ENCODE results near the gene SEC31A.
A peak's percentile ranks its signal among the peaks of the same experiment; 100 is the strongest.
"Not testable (repeated sequence)": the region's sequence is repeated elsewhere in the genome, so short reads cannot be mapped to it uniquely, and the experiment has no call there.

The SEC31A gene, protein sequence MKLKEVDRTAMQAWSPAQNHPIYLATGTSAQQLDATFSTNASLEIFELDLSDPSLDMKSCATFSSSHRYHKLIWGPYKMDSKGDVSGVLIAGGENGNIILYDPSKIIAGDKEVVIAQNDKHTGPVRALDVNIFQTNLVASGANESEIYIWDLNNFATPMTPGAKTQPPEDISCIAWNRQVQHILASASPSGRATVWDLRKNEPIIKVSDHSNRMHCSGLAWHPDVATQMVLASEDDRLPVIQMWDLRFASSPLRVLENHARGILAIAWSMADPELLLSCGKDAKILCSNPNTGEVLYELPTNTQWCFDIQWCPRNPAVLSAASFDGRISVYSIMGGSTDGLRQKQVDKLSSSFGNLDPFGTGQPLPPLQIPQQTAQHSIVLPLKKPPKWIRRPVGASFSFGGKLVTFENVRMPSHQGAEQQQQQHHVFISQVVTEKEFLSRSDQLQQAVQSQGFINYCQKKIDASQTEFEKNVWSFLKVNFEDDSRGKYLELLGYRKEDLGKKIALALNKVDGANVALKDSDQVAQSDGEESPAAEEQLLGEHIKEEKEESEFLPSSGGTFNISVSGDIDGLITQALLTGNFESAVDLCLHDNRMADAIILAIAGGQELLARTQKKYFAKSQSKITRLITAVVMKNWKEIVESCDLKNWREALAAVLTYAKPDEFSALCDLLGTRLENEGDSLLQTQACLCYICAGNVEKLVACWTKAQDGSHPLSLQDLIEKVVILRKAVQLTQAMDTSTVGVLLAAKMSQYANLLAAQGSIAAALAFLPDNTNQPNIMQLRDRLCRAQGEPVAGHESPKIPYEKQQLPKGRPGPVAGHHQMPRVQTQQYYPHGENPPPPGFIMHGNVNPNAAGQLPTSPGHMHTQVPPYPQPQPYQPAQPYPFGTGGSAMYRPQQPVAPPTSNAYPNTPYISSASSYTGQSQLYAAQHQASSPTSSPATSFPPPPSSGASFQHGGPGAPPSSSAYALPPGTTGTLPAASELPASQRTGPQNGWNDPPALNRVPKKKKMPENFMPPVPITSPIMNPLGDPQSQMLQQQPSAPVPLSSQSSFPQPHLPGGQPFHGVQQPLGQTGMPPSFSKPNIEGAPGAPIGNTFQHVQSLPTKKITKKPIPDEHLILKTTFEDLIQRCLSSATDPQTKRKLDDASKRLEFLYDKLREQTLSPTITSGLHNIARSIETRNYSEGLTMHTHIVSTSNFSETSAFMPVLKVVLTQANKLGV

DNA sequence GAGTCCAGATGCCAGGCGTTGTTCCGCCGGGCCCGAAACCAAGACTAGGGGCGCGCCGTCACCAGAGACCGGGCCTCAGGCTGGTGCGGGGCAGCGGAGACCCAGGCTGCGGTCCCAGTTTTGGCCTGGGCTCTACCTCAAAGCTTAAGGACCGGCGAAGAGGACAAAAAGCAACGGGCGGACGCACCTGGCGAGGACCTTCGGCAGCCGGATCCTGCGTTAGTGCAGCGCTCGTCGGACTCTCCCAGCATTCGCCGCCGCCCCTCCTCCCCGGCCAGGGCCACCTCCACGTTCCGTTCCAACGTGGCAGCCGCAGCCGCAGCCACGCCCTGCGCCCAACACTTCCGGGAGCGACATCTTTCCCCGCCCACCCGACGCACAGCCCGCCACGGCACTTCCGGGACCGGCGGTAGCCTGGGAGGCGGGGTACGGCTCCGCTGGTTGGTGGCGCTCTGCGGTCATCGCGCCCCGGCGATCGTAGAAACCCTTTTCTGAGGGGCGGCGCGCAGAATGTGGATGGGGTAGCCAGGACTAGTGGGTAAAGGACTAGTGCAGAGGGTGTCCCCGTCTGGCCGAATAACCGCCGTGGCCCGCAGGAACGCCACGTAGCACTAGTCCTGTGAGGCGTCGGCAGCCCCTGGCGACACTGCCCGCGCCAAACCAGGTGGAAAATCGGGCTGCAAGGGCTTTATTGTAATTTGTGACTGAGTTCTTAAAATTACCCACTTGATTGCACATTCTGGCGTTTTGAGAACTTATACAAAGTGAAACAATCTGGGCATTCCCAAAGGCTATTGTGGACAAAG, at the start of gene SEC31A:
SEC31A (minus strand) TSS at position 253 of the 806 bp plus-strand sequence. CDS start 9,217 bp downstream, outside the sequence.
- peak; percentile 98 to 99 (median 99) for DNase-seq

DNA sequence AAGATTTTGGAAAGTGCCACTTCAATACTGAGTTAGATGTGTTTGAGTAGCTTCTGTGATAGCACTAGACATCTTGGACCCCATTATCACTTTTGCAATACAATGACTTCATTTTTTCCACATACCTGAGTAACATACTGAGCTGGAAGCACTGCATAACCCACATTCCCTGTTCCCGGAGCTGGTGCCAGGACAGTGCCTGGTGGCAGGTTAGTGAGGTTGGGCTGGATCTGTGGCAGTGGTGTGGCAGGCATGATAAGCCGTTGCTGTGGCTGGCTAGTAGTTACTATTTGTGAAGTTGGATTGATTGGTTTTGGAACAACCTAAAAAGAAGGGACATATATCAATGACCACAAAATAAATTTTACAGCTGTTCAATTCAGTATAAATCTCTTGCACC, 48.5 kb upstream of the SEC31A start:
- no peak for DNase-seq

DNA sequence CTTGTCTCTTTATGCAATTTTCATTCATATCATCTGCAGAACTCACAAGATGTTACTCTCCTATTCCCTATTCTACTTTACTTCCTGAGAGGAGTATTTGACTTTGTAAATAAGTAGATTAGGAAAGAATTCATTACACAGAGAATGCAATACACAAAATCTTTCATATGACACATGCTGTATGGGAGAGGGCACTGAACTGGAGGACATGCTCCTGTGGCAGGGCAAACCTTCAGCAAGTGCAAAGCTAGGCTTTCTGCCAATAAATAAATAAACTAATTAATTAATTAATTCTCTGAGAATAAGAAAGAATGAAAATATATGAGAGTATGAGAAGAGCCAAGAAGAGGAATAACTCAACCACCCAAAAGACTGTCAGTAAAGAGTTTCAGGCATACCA, 43.5 kb upstream of the SEC31A start:
- DNase-seq, result no peak

DNA sequence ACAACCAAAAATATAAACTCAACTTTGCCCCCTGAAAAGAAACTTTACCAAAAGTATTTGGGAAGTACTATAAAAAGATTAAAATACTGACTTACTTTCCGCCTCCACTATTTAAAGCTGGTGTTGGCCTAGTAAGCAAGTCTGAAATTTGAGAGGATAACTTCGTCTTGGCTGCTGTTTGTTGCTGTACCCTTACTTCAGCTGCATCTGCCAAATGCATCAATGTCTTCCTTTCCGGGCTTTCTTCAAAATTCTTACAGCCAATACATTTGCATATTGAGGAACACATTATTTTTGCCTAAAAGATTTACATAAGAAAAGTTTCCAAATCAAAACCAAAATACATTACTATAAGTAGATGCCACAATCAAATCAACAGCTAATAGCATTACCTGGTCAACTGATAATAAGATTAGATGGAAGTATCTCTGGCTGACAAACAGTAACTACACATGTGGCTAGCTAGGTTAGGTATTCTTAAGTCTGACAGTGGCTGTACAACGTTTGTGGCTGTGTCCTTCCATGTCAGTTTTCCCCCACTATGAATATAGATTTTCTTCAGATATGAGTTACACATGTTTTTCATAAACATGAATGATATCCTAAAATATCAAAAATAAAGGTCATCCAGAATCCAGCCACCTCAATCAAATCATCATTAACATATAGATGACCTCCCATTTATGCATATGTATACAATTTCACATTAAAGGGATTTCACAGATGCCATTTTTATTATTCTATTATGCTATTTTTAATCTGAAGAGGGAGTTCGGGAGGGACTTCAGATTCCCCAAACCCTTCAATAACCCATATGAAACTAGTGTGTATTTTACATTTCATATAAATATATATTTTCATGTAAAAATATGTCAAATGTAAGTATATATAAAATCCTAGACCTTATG, 40.1 kb upstream of the SEC31A start:
- DNase-seq, result no peak

DNA sequence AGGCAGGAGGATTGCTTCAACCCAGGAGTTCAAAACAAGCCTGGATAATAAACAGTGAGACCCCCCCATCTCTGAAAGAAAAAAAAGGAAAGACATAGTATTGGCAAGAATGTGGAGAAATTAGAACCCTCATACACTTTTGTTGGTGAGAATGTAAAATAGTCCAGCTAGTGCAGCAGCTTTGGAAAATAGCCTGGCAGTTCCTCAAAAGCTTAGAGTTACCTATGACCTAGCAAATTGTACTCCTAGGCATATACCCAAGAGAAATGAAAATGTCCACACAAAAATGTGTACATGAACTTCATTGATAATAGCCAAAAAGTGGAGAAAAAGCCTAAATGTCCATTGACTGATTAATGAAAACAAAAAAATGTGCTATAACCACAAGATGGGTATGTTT, 30.8 kb upstream of the SEC31A start:
- DNase-seq, result no peak

DNA sequence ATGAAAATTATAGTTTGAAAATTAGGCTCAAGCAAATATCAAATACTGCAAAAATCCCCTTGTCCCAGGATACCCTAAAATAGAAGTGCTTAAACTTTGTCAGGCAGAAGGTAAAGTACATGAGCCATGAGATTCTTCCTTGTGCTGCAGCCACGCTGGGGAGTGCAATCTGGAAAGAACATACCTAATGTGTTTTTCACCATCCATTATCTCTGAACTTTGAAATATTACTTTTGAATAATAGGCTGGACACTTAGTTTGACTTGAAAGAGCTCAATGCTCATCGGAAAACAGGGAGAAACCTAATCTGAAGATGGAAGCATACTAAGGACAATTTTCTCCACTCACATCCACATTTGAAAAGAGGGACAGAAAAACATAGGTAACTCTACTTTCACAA, 28.4 kb upstream of the SEC31A start:
- no peak for DNase-seq

DNA sequence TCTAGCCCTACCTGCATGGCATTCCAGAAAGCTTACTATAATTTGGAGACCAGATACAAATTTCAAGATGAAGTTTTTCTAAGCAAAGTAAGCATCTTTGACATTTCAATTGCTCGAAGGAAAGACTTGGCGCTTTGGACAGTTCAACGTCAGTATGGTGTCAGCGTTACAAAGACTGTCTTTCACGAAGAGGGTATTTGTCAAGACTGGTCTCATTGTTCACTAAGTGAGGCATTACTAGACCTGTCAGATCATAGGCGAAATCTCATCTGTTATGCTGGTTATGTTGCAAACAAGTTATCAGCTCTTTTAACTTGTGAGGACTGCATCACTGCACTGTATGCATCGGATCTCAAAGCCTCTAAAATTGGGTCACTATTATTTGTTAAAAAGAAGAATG, 27.1 kb upstream of the SEC31A start:
- DNase-seq, result no peak

DNA sequence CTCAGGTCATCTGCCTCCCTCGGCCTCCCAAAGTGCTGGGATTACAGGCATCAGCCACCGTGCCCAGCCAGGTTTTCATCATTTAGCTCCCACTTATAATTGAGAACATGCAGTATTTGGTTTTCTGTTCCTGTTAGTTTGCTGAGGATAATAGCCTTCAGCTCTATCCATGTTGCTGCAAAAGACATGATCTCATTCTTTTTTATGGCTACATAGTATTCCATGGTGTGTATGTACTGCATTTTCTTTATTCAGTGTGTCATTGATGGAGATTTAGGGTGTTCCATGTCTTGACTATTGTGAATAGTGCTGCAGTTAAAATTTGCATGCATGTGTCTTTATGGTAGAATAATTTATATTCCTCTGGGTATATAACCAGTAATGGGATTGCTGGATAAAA, 23.0 kb upstream of the SEC31A start:
- DNase-seq, result not testable (repeated sequence)

DNA sequence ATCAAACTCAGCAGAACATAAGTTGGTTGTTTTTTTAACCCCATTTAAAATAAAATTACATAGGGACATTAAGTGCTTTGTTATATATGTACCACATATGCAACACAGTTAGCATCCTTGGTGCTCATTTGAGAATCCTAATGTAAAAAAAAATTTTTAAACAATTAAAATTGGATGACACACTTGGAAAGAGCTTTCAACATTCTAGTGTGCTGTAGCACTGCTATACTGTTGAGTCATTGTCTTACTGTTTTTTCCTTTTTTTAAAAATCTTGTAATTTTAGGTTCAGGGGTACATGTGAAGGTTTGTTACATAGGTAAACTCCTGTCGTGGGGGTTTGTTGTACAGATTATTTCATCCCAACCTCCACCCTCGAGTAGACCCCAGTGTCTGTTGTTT, 22.4 kb upstream of the SEC31A start:
- DNase-seq, result no peak

DNA sequence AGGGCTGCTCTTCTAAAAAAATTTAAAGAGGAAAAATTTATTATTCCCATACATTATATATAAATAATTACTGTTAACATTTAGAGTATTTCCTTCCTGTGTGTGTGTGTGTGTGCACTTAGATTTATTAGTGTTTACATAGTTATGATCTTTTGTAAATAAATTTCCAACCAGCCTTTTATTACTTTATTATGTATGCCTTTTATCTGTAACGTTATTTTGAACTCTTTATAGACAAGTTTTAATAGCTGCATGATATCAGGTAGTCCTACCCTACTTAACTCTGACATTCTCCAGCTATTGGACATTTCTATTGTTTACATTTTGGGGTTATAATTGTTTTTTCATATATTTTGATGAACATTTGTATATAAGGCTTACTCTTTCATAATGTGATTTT, 18.4 kb upstream of the SEC31A start:
- no peak for DNase-seq

DNA sequence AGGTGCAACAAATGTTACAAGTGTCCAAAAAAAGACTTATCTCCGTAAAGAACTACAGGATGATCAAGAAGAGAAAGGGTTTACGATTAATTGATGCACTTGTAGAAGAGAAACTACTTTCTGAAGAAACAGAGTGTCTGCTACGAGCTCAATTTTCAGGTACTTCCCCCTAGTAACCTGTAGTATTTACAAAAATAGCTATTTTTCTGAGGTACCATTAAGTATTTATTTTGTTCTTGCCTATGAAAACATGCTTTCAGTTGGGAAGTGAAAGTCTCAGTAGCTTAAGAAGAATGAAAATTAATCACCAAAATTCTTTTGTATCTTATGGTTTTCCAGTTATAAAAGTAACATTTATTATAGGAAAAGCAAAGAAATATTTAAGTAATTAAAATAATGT, 15.5 kb upstream of the SEC31A start:
- no peak for DNase-seq

DNA sequence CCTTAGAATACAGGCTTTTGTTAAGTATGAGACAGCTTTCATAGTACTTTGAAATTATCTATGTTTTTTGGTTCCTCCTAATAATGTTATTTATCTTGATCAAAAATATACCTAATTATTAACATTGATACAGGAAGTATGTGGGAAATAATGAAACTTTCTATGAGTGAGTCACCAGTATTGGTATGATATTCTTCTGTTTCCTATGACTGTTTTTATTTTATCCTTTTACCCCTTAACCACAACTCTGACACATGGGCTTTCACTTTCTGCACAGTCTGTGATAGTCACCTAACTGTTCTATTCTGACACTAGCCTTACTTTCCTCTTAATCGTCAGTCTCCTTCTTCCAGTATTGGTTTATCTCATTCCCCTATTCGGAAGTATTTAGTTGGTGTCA, 14.3 kb upstream of the SEC31A start:
- peak; percentile 31 to 70 (median 68) for DNase-seq

DNA sequence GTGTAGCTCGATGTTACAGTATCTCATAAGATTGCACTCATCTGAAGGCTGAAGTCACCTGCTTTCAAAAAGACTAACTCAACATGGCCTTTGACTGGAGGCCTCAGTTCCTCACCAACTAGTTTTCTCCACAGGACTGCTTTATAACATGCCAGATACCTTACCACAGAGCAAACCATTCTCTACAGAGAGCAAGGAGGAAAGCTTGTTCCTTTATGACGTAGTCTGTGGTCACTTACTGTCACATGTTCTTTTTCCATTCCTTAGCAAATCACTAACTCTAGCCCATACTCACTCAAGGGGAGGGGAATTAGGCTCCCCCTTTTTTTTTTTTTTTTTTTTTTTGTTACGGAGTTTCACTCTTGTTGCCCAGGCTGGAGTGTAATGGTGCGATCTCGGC, 12.8 kb upstream of the SEC31A start:
- DNase-seq, result peak; percentile 2 to 60 (median 39)

DNA sequence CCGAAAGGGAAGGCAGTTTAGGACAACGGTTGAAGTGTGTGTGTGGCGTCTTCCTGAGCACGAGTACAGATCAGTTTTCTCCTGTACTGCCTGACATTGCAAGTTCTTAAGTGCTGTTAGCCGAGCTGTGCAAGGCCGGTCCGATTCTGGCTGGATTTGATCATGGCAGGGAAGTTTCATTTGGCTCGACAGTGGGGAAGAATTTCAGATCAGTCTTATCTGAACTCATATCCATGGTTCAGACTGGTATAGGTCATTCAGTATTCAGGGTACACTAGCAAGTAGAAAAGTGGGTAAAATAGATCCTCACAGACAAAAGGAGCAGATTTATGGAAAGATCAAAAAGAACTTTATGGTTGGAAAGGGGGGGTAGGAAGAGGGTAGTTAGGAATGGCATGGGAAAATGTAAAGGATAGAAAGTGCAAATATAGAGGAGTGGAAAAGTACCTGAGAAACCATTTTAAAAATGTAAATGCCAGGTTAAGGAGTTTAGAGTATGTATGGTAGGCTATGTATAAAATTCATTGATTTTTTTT, 10.3 kb upstream of the SEC31A start:
- DNase-seq, result no peak

DNA sequence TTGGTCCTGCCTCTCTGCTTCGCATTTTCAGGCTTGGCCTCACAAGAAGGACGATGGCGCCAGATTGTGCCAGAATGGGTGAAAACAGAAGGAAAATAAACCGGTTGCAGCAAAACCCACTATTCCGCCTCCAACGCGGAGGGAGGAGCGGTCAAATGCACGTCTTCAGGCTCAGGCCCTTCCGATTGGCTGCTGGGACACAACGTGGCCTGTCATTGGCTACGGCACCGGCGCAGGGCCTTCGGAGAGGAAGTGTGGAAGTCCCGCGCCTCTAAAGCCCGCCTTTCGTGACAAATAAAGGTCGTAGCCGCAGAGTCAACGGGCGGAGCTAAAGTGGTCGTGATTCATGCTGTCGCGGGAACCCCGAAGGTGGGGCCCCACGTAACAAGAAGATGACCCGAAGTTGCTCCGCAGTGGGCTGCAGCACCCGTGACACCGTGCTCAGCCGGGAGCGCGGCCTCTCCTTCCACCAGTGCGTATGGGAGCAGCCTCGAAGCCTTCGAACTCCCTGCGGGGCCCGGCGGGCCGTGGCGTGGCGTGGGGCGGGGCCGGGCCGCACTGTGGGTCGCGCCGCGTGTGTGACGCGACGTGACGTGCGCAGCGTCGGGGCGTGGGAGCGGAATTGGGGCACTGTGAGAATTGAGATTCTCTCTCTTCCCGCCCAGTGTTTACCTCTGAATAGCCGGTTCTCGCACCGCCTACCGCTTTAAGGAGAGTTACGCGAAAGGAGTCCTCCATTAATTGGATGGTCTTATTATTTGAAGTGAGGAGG, 9.6 kb upstream of the SEC31A start, which contains the start of gene THAP9:
THAP9 (plus strand) TSS at position 325 of the 772 bp plus-strand sequence; CDS start at position 393, 68 bp downstream.
- peak; percentile 99 to 100 (median 100) for DNase-seq

DNA sequence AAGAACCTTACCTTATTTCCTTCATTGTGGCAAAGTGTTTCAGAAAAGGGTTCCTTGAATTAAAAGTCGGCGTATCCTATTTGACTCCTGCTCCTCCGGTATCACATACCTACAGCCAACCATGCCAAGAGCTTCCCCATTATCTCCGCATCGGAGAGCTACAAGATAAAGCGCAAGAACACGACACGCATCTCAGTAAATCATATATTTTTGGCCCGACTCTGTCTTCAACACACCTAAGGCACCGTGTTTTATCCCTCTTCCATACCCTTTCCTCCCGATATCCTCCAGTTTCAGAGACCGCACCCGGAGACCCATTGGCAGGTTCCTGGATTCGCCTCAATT, 9.1 kb upstream of the SEC31A start:
- peak in 1 of 3 donors; percentile 20 for DNase-seq

DNA sequence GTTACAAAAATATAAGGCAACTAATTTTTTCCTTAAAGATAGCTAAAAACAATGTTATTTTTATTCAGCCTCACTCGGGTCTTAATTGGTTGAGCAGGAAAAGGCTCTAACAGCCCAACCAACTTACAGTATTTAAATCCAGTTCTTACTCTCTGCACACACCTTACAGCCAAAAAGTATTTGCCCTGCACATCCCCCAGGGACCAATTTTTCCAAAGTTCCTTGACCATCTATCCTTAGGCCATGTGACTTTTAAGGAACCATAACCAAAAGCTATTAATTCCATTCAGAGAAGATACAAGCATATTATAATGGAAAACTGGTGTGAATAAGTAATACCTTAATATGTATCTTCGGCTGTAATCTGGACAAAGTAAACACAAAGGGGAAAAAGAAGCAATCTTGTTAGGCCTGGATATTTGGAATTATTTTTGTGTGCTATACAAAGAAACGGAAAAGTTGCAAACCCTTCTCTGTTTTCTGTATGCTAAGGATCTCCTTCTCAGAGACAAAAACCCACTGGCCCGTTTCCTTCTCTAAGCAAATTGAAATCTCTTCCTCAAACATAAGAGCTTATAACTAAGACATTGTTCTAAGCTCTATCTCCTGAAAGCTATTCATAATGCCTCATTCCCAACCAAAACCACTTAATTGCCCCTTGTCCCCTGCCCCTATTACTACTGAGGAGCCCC, 8.6 kb upstream of the SEC31A start:
- peak; percentile 34 to 40 (median 37) for DNase-seq

DNA sequence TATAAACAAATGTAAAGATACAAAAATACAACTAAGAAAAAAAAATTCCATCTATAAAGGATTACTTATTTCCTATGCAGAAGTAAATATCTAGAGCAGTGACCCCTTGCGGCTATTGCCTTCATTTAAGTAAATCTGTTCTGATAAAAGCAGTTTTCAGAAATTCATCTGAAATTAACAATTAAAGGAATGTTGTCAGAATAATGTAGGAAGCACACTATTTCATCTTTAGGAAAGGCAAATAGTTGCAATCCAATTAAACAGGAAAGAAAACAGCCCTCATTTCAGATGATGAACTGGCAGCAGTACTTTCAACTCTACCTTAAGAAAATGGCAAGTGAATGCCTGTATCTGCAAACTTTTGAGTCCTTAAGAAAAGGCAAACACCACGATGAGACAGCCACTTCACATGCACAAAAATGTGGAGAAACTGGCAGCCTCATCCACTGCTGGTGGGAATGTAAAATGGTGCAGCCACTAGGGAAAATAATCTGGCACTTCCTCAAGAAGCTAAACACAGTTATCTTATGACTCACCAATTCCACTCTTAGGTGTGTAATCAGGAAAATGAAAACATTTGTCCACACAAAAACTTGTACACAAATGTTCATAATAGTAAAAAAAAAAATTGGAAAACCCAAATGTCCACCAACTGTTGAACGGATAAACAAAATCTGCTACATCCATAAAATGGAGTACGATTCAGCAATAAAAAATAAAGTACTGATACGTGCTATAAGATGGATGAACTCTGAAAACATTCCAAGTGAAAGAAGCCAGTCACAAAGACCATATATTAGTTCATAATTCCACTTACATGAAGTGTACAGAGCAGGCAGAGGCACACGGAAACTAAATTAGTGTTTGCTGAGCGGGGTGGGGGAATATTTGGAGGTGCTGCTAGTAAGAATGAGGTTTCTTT, 7.6 kb upstream of the SEC31A start:
- DNase-seq, result peak; percentile 59 to 67 (median 63)
